Lower leg skin (tissue), 3 donors: ENCODE measurements around the gene AXIN2.

ENCODE experiments used
- CTCF ChIP-seq, 3 donors: fragments of 450-650 bp; IDR thresholded peaks; one replicate each; pipeline ENCODE4 v1.5.1; 2016; ENCODE audit warnings: antibody characterized with exemption in 3 of 3, mild to moderate bottlenecking in 3 of 3, moderate library complexity in 2 of 3
- POLR2A ChIP-seq, 2 donors: fragments of 450-650 bp; IDR thresholded peaks; one replicate each; pipeline ENCODE4 v1.6.1; 2016 to 2017; ENCODE audit warnings: antibody characterized with exemption in 2 of 2, mild to moderate bottlenecking in 1 of 2, moderate library complexity in 1 of 2

DNA sequence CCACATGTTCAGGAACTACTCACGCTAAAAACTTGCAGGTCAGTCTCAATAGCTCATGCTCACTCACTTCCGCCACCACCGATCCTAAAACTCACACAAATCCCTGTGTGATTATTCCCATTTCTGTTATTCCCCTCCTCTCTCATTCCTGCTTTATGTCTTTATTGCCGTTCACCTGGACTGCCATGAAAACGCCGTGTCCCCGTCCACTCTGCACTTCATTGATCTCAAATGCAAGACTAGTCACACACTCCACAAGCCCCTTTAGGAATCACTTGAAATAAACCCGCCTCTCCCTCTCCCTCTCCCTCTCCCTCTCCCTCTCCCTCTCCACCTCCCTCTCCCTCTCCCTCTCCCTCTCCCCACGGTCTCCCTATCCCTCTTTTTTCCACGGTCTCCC, 78.0 kb downstream of the AXIN2 start:
- TF ChIP-seq POLR2A (IDR thresholded peaks at IDR 0.05) = no peak
- TF ChIP-seq CTCF (IDR thresholded peaks at IDR 0.05) = no peak
